Measurements from ENCODE around the gene CDC42. TPM values are rescaled to one million over a fixed set of nuclear protein-coding genes. Genes with fewer than 3 reads are reported as not detected.

The CDC42 gene
- total and polyA plus RNA-seq, 2 experiments from 2014 or later, result 119 to 184 TPM

DNA sequence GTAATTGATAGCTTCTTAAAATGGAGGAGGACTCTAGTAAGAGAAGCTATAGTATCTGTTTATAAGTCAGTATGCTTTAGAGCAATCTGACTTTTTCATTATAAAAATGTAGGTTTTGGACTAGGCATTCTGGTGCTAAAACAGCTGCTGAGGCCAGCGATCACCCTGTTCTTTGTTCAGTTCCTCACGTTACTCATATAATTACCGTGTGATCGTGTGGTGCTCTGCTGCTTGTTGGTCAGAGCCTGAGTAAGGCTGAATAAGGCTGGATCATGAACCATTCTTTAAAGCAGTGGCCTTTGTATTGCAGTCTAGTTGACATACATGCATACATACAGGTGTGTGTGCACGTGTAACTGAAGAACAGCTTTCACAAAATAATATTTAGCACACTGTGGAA, 25.2 kb downstream of the CDC42 start (continued):
- TF ChIP-seq, protein P1, sequence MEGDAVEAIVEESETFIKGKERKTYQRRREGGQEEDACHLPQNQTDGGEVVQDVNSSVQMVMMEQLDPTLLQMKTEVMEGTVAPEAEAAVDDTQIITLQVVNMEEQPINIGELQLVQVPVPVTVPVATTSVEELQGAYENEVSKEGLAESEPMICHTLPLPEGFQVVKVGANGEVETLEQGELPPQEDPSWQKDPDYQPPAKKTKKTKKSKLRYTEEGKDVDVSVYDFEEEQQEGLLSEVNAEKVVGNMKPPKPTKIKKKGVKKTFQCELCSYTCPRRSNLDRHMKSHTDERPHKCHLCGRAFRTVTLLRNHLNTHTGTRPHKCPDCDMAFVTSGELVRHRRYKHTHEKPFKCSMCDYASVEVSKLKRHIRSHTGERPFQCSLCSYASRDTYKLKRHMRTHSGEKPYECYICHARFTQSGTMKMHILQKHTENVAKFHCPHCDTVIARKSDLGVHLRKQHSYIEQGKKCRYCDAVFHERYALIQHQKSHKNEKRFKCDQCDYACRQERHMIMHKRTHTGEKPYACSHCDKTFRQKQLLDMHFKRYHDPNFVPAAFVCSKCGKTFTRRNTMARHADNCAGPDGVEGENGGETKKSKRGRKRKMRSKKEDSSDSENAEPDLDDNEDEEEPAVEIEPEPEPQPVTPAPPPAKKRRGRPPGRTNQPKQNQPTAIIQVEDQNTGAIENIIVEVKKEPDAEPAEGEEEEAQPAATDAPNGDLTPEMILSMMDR (conservative IDR thresholded peaks at IDR 0.05; ENCODE audit: low read depth in 2 of 2), result no peak
- no peak for TF ChIP-seq ZNF114 (CRISPR knock-in tag; IDR thresholded peaks at IDR 0.05)

GRCh38 chr1:22078133-22078532, 25.6 kb downstream of the CDC42 start:
- Histone ChIP-seq H3K27me3 (ENCODE audit: insufficient read depth) (no peaks in the 10 kb centered on the region), H4K20me1 (replicated peaks; ENCODE audit: insufficient read depth) (peaks cover 23% of the 10 kb centered on the region), H2AFZ (no peak overlapping the region), H3K4me2 (no peak overlapping the region), H3K79me2 (replicated peaks; ENCODE audit: insufficient read depth) (peaks cover 100% of the 10 kb centered on the region), H3F3A (replicated peaks; ENCODE audit: low read depth) (no peaks in the 10 kb centered on the region; the same call in 1 of the 2 replicates), H3K4me3 (no peak overlapping the region), H3K36me3 (ENCODE audit: insufficient read depth) (peaks cover 6% of the 10 kb centered on the region; the same call in 1 of the 2 replicates), H3K27ac (ENCODE audit: low read depth) (no peak overlapping the region), H3K4me1 (ENCODE audit: insufficient read depth) (peaks cover 36% of the 10 kb centered on the region), H3K9me2 (ENCODE audit: insufficient read depth) (peaks cover 3% of the 10 kb centered on the region; the same call in 1 of the 2 replicates)
- no peak for ATAC-seq
- no peak overlapping the region for H3K27ac Mint-ChIP-seq
- peaks cover 21% of the 10 kb centered on the region for H3K36me3 Mint-ChIP-seq (ENCODE audit: low read depth)
- peaks cover 32% of the 10 kb centered on the region for H3K4me1 Mint-ChIP-seq
- TF ChIP-seq EZH2phosphoT487 (IDR thresholded peaks at IDR 0.05; ENCODE audit: unreplicated experiment), result no peak
- H3K27me3 Mint-ChIP-seq (ENCODE audit: insufficient read depth, low read depth, poor library complexity), result no peaks in the 10 kb centered on the region
- no peak for DNase-seq (ENCODE audit: low spot score)
- H3K9me3 Mint-ChIP-seq, result no peaks in the 10 kb centered on the region
- no peak overlapping the region for H3K4me3 Mint-ChIP-seq

DNA sequence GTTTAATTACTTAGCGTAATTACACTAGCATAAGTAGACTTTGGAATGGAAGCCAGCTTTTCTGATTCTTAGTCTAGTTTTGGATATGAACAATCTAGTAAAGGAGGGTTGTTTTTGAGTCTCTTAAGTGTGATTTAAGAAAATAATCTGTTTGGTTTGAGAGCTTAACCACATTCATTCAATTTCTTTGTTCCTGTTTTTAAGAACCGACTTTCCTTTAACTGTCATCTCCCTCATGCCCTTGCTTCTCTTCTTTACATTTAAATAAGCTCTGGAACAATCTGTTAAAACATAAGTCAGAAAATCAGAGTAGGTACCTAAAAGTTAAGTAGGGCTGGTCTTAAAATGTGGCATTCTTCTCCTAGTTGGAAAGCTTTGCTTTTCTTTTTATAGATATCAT, 27.7 kb downstream of the CDC42 start:
- Mint-ChIP-seq H3K36me3 (ENCODE audit: low read depth) (peaks cover 24% of the 10 kb centered on the region), H3K4me3 (no peak overlapping the region), H3K27ac (no peak overlapping the region), H3K27me3 (ENCODE audit: insufficient read depth, low read depth, poor library complexity) (no peaks in the 10 kb centered on the region), H3K4me1 (peaks cover 18% of the 10 kb centered on the region), H3K9me3 (no peaks in the 10 kb centered on the region)
- Histone ChIP-seq H3K27me3 (ENCODE audit: insufficient read depth) (no peaks in the 10 kb centered on the region), H3K27ac (ENCODE audit: low read depth) (no peak overlapping the region), H3K4me1 (ENCODE audit: insufficient read depth) (peaks cover 18% of the 10 kb centered on the region), H3K4me3 (no peak overlapping the region), H3K9me2 (ENCODE audit: insufficient read depth) (no peaks in the 10 kb centered on the region), H2AFZ (no peak overlapping the region), H3K4me2 (no peak overlapping the region), H4K20me1 (replicated peaks; ENCODE audit: insufficient read depth) (peaks cover 16% of the 10 kb centered on the region), H3K79me2 (replicated peaks; ENCODE audit: insufficient read depth) (peaks cover 98% of the 10 kb centered on the region), H3K36me3 (ENCODE audit: insufficient read depth) (peaks cover 6% of the 10 kb centered on the region; the same call in 1 of the 2 replicates), H3F3A (replicated peaks; ENCODE audit: low read depth) (no peaks in the 10 kb centered on the region)
- TF ChIP-seq POLR2AphosphoS5 (IDR thresholded peaks at IDR 0.05; ENCODE audit: low read depth) (no peak), STAT1 (IDR thresholded peaks at IDR 0.05; ENCODE audit: unreplicated experiment) (no peak), JUNB (IDR thresholded peaks at IDR 0.05; ENCODE audit: unreplicated experiment) (no peak), REST (IDR thresholded peaks at IDR 0.05; ENCODE audit: unreplicated experiment) (no peak)
- ATAC-seq (no peak), DNase-seq (ENCODE audit: low spot score) (no peak)
